ENCODE measurements around the gene GOT1. TPM values are rescaled to one million over a fixed set of nuclear protein-coding genes. Genes with fewer than 3 reads are reported as not detected.

GOT1 gene
- total RNA-seq, 1 experiment from 2014 or later = 65.7 TPM

DNA sequence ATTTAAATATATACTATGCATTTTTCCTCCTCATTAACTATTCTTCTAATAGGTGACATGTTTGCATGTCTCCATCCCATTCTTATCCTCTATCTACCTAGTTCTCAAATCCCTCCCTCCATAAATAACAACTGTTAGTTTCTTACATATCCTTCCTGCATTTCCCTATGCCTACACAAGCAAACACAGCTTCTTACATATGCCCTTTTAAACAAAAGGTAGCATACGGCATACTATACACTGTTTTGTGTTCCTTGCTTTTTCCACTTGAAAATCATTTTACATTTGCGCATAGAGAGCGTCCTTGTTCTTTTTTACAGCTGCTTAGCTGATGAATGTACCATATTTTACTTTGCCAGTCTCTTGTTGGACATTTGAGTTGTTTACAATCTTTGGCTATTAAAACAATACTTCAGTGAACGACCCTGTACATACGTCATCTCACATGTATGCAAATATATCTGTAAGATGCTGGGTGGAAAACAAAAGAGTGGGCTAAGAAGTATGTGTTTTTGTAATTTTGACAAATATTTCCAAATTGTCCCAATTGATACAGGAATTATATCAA lies 7.8 kb downstream of the GOT1 start:
- DNase-seq (ENCODE audit: low spot score) = no peak
- TF ChIP-seq EZH2 (IDR thresholded peaks at IDR 0.05; ENCODE audit: borderline replicate concordance, low read depth, low read length, poor library complexity, severe bottlenecking) = no peak
- TF ChIP-seq, protein P1, sequence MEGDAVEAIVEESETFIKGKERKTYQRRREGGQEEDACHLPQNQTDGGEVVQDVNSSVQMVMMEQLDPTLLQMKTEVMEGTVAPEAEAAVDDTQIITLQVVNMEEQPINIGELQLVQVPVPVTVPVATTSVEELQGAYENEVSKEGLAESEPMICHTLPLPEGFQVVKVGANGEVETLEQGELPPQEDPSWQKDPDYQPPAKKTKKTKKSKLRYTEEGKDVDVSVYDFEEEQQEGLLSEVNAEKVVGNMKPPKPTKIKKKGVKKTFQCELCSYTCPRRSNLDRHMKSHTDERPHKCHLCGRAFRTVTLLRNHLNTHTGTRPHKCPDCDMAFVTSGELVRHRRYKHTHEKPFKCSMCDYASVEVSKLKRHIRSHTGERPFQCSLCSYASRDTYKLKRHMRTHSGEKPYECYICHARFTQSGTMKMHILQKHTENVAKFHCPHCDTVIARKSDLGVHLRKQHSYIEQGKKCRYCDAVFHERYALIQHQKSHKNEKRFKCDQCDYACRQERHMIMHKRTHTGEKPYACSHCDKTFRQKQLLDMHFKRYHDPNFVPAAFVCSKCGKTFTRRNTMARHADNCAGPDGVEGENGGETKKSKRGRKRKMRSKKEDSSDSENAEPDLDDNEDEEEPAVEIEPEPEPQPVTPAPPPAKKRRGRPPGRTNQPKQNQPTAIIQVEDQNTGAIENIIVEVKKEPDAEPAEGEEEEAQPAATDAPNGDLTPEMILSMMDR (conservative IDR thresholded peaks at IDR 0.05; ENCODE audit: low read depth, low read length) = no peak
- ChIA-PET POLR2A (ENCODE audit: low non-redundant PET) (no interaction called here), CTCF (no interaction called here)
- no TSS peak for BruUV-seq (replicated peaks)
- intact Hi-C loops (cut with micrococcal nuclease; ENCODE audit: unreplicated experiment) = no loop called here
- no peak overlapping the region for H3K27ac ChIP-seq (ENCODE audit: low read depth, low read length, poor library complexity, severe bottlenecking)
- no peaks in the 10 kb centered on the region for H3K4me1 ChIP-seq (ENCODE audit: insufficient read depth, low read length, poor library complexity, severe bottlenecking)
- H3K36me3 ChIP-seq (ENCODE audit: insufficient read depth, low read length, poor library complexity, severe bottlenecking) = peaks cover 37% of the 10 kb centered on the region
- H3K9me3 ChIP-seq (ENCODE audit: low read depth, low read length, poor library complexity, severe bottlenecking) = no peaks in the 10 kb centered on the region
- no peaks in the 10 kb centered on the region for H3K27me3 ChIP-seq (replicated peaks; ENCODE audit: insufficient read depth, low read depth, low read length, poor library complexity)
- no peak overlapping the region for H3K4me3 ChIP-seq (ENCODE audit: low read depth, low read length, poor library complexity, severe bottlenecking)

DNA sequence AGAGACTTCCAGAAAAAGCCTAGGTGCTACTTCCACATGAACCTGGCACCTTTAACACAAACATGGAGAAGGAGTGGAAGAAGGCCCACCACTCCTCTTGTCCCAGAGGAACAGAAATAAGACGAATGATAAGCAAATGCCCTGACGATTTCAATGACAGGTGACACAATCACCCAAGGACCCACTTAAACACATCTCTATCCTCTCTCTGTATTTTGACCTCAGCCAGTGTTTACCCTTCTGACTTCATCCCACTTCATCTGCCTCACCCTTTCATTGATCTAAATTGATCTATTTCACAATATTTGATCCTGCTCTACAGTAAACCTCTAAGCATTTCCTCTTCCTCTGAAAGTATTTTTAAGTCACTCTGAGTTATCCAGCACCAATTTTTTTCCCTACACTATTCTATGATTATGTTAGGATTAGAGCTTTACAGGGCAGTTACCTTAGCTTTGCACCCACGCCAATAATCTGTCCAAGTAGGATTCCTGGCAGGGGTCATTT lies 9.1 kb downstream of the GOT1 start:
- intact Hi-C loops (cut with micrococcal nuclease; ENCODE audit: unreplicated experiment) = no loop called here
- CTCF ChIA-PET = no interaction called here

DNA sequence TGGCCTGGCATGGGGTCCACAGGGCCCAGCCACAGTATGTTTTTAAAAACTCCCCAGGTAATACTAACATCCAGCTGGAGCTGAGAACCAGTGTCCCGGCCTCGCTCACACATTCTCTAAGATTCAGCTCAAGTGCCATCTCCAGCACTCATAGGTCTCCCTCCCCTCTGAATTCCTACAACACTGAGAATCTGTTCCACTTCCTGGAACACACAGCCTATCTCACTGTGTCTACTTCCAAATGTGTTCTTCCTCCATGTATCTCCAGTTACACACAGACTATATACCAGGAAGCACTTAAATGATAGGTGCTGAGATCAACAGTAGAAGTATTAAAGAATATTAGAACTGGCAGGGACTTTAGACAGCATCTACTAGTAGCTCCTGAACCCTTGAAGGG lies 10.7 kb downstream of the GOT1 start:
- ChIA-PET CTCF (no interaction called here), POLR2A (ENCODE audit: low non-redundant PET) (no interaction called here)
- no peak overlapping the region for H3K27ac ChIP-seq (ENCODE audit: low read depth, low read length, poor library complexity, severe bottlenecking)
- TF ChIP-seq EZH2 (IDR thresholded peaks at IDR 0.05; ENCODE audit: borderline replicate concordance, low read depth, low read length, poor library complexity, severe bottlenecking) = no peak
- TF ChIP-seq, protein P1 (conservative IDR thresholded peaks at IDR 0.05; ENCODE audit: low read depth, low read length) = no peak
- H3K27me3 ChIP-seq (replicated peaks; ENCODE audit: insufficient read depth, low read depth, low read length, poor library complexity) = no peaks in the 10 kb centered on the region
- no peaks in the 10 kb centered on the region for H3K9me3 ChIP-seq (ENCODE audit: low read depth, low read length, poor library complexity, severe bottlenecking)
- peaks cover 28% of the 10 kb centered on the region for H3K36me3 ChIP-seq (ENCODE audit: insufficient read depth, low read length, poor library complexity, severe bottlenecking)
- no peaks in the 10 kb centered on the region for H3K4me1 ChIP-seq (ENCODE audit: insufficient read depth, low read length, poor library complexity, severe bottlenecking)
- DNase-seq (ENCODE audit: low spot score) = no peak
- BruUV-seq (replicated peaks) = no TSS peak
- intact Hi-C loops (cut with micrococcal nuclease; ENCODE audit: unreplicated experiment) = no loop called here
- no peak overlapping the region for H3K4me3 ChIP-seq (ENCODE audit: low read depth, low read length, poor library complexity, severe bottlenecking)

More for the DNA sequence above, 9.1 kb downstream of the GOT1 start:
- TF ChIP-seq EZH2 (IDR thresholded peaks at IDR 0.05; ENCODE audit: borderline replicate concordance, low read depth, low read length, poor library complexity, severe bottlenecking) = no peak
- TF ChIP-seq, protein P1 (conservative IDR thresholded peaks at IDR 0.05; ENCODE audit: low read depth, low read length) = no peak
- Histone ChIP-seq H3K4me3 (ENCODE audit: low read depth, low read length, poor library complexity, severe bottlenecking) (no peak overlapping the region), H3K27me3 (replicated peaks; ENCODE audit: insufficient read depth, low read depth, low read length, poor library complexity) (no peaks in the 10 kb centered on the region), H3K27ac (ENCODE audit: low read depth, low read length, poor library complexity, severe bottlenecking) (no peak overlapping the region), H3K4me1 (ENCODE audit: insufficient read depth, low read length, poor library complexity, severe bottlenecking) (no peaks in the 10 kb centered on the region), H3K36me3 (ENCODE audit: insufficient read depth, low read length, poor library complexity, severe bottlenecking) (peaks cover 37% of the 10 kb centered on the region), H3K9me3 (ENCODE audit: low read depth, low read length, poor library complexity, severe bottlenecking) (no peaks in the 10 kb centered on the region)
- BruUV-seq (replicated peaks) = no TSS peak
- DNase-seq (ENCODE audit: low spot score) = no peak
- POLR2A ChIA-PET (ENCODE audit: low non-redundant PET) = no interaction called here

All from A673 (cell line).